H1 (cell line): ENCODE results near the gene IRS1. TPM values are rescaled to one million over a fixed set of nuclear protein-coding genes. Genes with fewer than 3 reads are reported as not detected.

Experiments used
- CTCF ChIA-PET: fragments of 300-600 bp; sonication (Branson Sonifier 250); formaldehyde crosslinking; loops from one replicate; lab custom pipeline; 2021; ENCODE audit not compliant: partially characterized antibody; lab: Charles Lee
- POLR2A ChIA-PET: fragments of 300-600 bp; sonication (Branson Sonifier 250); formaldehyde crosslinking; loops from one replicate; lab custom pipeline; 2021; ENCODE audit warnings: inconsistent platforms; ENCODE audit not compliant: partially characterized antibody; lab: Charles Lee
- DNase-seq, 2 experiments: peaks; one replicate each; pipeline versions ENCODE4 v3.0.0 to v3.0.0-alpha.2; 2010 to 2022; ENCODE audit warnings: low spot score in 2 of 2, low read depth in 1 of 2, mixed read lengths in 1 of 2
- FAIRE-seq: peaks from 2 replicates; lab custom pipeline; 2011; peaks lifted over from hg19 to GRCh38; lab: Jason Lieb, UNC
- H2AFZ ChIP-seq: 2 replicates; pipeline ENCODE4 v1.8.1; 2012; ENCODE audit warnings: low read length, inconsistent platforms
- H2AK5ac ChIP-seq: 2 replicates; pipeline ENCODE4 v1.6.1; 2013; ENCODE audit warnings: low read depth, low read length
- H2BK120ac ChIP-seq: replicated peaks from 2 replicates; pipeline ENCODE3; 2013; ENCODE audit warnings: low read depth, low read length, inconsistent platforms
- H2BK12ac ChIP-seq: 2 replicates; pipeline ENCODE4 v1.6.1; 2013; ENCODE audit warnings: low read depth, low read length
- H2BK15ac ChIP-seq: 2 replicates; pipeline ENCODE4 v1.6.1; 2013; ENCODE audit warnings: low read length
- H2BK20ac ChIP-seq: 2 replicates; pipeline ENCODE4 v1.6.1; 2013; ENCODE audit warnings: low read length
- H2BK5ac ChIP-seq: 2 replicates; pipeline ENCODE4 v1.6.1; 2013; ENCODE audit warnings: low read depth, low read length
- H3K14ac ChIP-seq: 2 replicates; pipeline ENCODE4 v1.6.1; 2013; ENCODE audit warnings: inconsistent platforms; ENCODE audit not compliant: insufficient read length
- H3K18ac ChIP-seq: 2 replicates; pipeline ENCODE4 v1.6.1; 2013; ENCODE audit warnings: low read length; ENCODE audit errors: extremely low read depth
- H3K23ac ChIP-seq: 2 replicates; pipeline ENCODE4 v1.6.1; 2013; ENCODE audit warnings: inconsistent platforms; ENCODE audit not compliant: insufficient read length
- H3K23me2 ChIP-seq: 2 replicates; pipeline ENCODE4 v1.6.1; 2013; ENCODE audit warnings: low read depth, low read length
- H3K27ac ChIP-seq: 2 replicates; pipeline ENCODE4 v1.6.1; 2011; ENCODE audit warnings: low read depth, low read length, inconsistent platforms
- H3K27me3 ChIP-seq, 4 experiments: replicated peaks in 1 of 4; 1 replicate in 1 of 4; 2 replicates in 3 of 4; pipeline versions ENCODE4 v1.6.1 to v1.8.1; 2011 to 2013; ENCODE audit warnings: low read length in 3 of 4, mild to moderate bottlenecking in 3 of 4, inconsistent platforms in 2 of 4, mixed read lengths in 2 of 4, moderate library complexity in 1 of 4; ENCODE audit not compliant: control insufficient read depth in 3 of 4, insufficient read depth in 3 of 4; ENCODE audit errors: extremely low read depth in 1 of 4
- H3K36me3 ChIP-seq, 4 experiments: 2 replicates each; pipeline versions ENCODE4 v1.6.1 to v1.8.1; 2011 to 2013; ENCODE audit warnings: mild to moderate bottlenecking in 4 of 4, low read length in 3 of 4, moderate library complexity in 2 of 4, control low read depth in 1 of 4, inconsistent platforms in 1 of 4; ENCODE audit not compliant: insufficient read depth in 4 of 4, control insufficient read depth in 2 of 4
- H3K4ac ChIP-seq: replicated peaks from 2 replicates; pipeline ENCODE3; 2013; ENCODE audit warnings: low read length, low read depth, mixed read lengths, inconsistent platforms; ENCODE audit not compliant: insufficient read length
- H3K4me1 ChIP-seq, 4 experiments: replicated peaks in 1 of 4; 1 replicate in 1 of 4; 2 replicates in 3 of 4; pipeline versions ENCODE4 v1.6.1 to v1.8.1; 2011 to 2013; ENCODE audit warnings: low read length in 3 of 4, inconsistent platforms in 2 of 4, mixed read lengths in 1 of 4; ENCODE audit not compliant: insufficient read depth in 4 of 4, control insufficient read depth in 3 of 4
- H3K4me2 ChIP-seq, 2 experiments: 2 replicates each; pipeline versions ENCODE4 v1.6.1 to v1.8.1; 2011 to 2013; ENCODE audit warnings: low read depth in 2 of 2, low read length in 2 of 2, control low read depth in 1 of 2, inconsistent platforms in 1 of 2, mild to moderate bottlenecking in 1 of 2; ENCODE audit not compliant: insufficient read depth in 1 of 2
- H3K4me3 ChIP-seq, 4 experiments: fragments of 200-600, 300-600 bp in 1 of 4; sonication (generic), shearing (Covaris generic), sonication (Bioruptor Twin) in 1 of 4; 2 replicates each; pipeline versions ENCODE4 v1.5.1 to v1.8.1; 2011 to 2016; ENCODE audit warnings: low read length in 4 of 4, low read depth in 3 of 4, control low read depth in 2 of 4, inconsistent platforms in 2 of 4, mild to moderate bottlenecking in 2 of 4, mixed read lengths in 1 of 4, moderate library complexity in 1 of 4; ENCODE audit not compliant: insufficient read depth in 2 of 4; ENCODE audit errors: extremely low read depth in 1 of 4
- H3K56ac ChIP-seq: replicated peaks from 2 replicates; pipeline ENCODE3; 2013; ENCODE audit warnings: low read depth, mild to moderate bottlenecking, mixed read lengths, low read length, inconsistent platforms; ENCODE audit not compliant: insufficient read length
- H3K79me1 ChIP-seq: 2 replicates; pipeline ENCODE4 v1.6.1; 2013; ENCODE audit warnings: low read depth, low read length, control low read depth
- H3K79me2 ChIP-seq, 2 experiments: 2 replicates each; pipeline versions ENCODE4 v1.6.1 to v1.8.1; 2012 to 2013; ENCODE audit warnings: low read length in 2 of 2, mild to moderate bottlenecking in 2 of 2, inconsistent platforms in 1 of 2; ENCODE audit not compliant: insufficient read depth in 2 of 2, control insufficient read depth in 1 of 2
- H3K9ac ChIP-seq, 4 experiments: replicated peaks in 1 of 4; 1 replicate in 1 of 4; 2 replicates in 3 of 4; pipeline versions ENCODE4 v1.6.1 to v1.8.1; 2011 to 2013; ENCODE audit warnings: low read depth in 3 of 4, low read length in 3 of 4, control low read depth in 2 of 4, mild to moderate bottlenecking in 2 of 4, moderate library complexity in 2 of 4, inconsistent platforms in 1 of 4; ENCODE audit errors: extremely low read depth in 1 of 4
- H3K9me3 ChIP-seq, 2 experiments: 2 replicates each; pipeline versions ENCODE4 v1.6.1 to v1.8.1; 2012 to 2013; ENCODE audit warnings: mild to moderate bottlenecking in 2 of 2, moderate library complexity in 2 of 2, control low read depth in 1 of 2, inconsistent platforms in 1 of 2, low read depth in 1 of 2, low read length in 1 of 2, mixed read lengths in 1 of 2; ENCODE audit not compliant: insufficient read depth in 2 of 2
- H4K20me1 ChIP-seq, 2 experiments: replicated peaks in 1 of 2; 2 replicates each; pipeline versions ENCODE3 to v1.8.1; 2011 to 2013; ENCODE audit warnings: inconsistent platforms in 2 of 2, low read length in 2 of 2, mild to moderate bottlenecking in 1 of 2; ENCODE audit not compliant: insufficient read depth in 2 of 2, control insufficient read depth in 1 of 2
- H4K5ac ChIP-seq: 2 replicates; pipeline ENCODE4 v1.6.1; 2013; ENCODE audit warnings: low read length, low read depth, mixed read lengths, inconsistent platforms; ENCODE audit not compliant: insufficient read length
- H4K8ac ChIP-seq: 2 replicates; pipeline ENCODE4 v1.8.0; 2013; ENCODE audit warnings: mild to moderate bottlenecking, moderate library complexity, low read length, inconsistent platforms; ENCODE audit not compliant: insufficient read depth; ENCODE audit errors: extremely low read depth
- H4K91ac ChIP-seq: replicated peaks from 2 replicates; pipeline ENCODE3; 2013; ENCODE audit warnings: low read length, mixed read lengths, inconsistent platforms; ENCODE audit not compliant: insufficient read length
- ASH2L ChIP-seq: fragments of 200-600, 300-600 bp; sonication (generic); IDR thresholded peaks from one replicate; pipeline ENCODE4 v1.7.1; 2017; ENCODE audit warnings: low read length
- EGR1 ChIP-seq: IDR thresholded peaks from 2 replicates; pipeline ENCODE4 v1.6.1; 2011; ENCODE audit warnings: low read depth, low read length, borderline replicate concordance
- GTF2F1 ChIP-seq: IDR thresholded peaks from 2 replicates; pipeline ENCODE4 v1.6.1; 2012; ENCODE audit warnings: low read depth, low read length, improper control_type of control experiment, borderline replicate concordance
- HDAC2 ChIP-seq, 2 experiments: fragments of 300-600 bp in 1 of 2; sonication (generic) in 1 of 2; IDR thresholded peaks; 2 replicates each; pipeline ENCODE4 v1.6.1; 2011 to 2012; ENCODE audit warnings: low read depth in 2 of 2, low read length in 2 of 2, mild to moderate bottlenecking in 2 of 2, moderate library complexity in 2 of 2, borderline replicate concordance in 1 of 2, inconsistent platforms in 1 of 2
- SIN3A ChIP-seq, 2 experiments: IDR thresholded peaks in 1 of 2; conservative IDR thresholded peaks in 1 of 2; 2 replicates each; pipeline ENCODE4 v1.6.1; 2011 to 2012; ENCODE audit warnings: low read length in 2 of 2, improper control_type of control experiment in 1 of 2, low read depth in 1 of 2, mild to moderate bottlenecking in 1 of 2
- SP1 ChIP-seq: IDR thresholded peaks from 2 replicates; pipeline ENCODE4 v1.6.1; 2011; ENCODE audit warnings: low read depth, low read length
- TCF12 ChIP-seq: IDR thresholded peaks from 2 replicates; pipeline ENCODE4 v1.6.1; 2011; ENCODE audit warnings: low read depth, mild to moderate bottlenecking, low read length
- WGBS, 2 experiments: shearing (Covaris generic) in 1 of 2; methylation state at CpG; one replicate each; pipeline versions ENCODE4 v1.1.6 to v1.1.7; 2013 to 2015; ENCODE audit warnings: low lambda C conversion rate in 2 of 2, mixed read lengths in 2 of 2, inconsistent platforms in 1 of 2, low coverage in 1 of 2, missing lambda C conversion rate in 1 of 2; ENCODE audit not compliant: insufficient replicate concordance in 2 of 2, insufficient coverage in 1 of 2, insufficient read length in 1 of 2; ENCODE audit errors: extremely low coverage in 1 of 2, missing lambda C conversion rate in 1 of 2; 5-methylcytosine and 5-hydroxymethylcytosine counted together
- polyA plus RNA-seq, 7 experiments: library from polyadenylated mRNA; depleted of rRNA in 3 of 7; stranded (reverse) in 5 of 7; unstranded in 2 of 7; fragments of >200 nt in 5 of 7; fragments of 200-250 nt in 2 of 7; gene quantifications; 1 replicate in 5 of 7; 2 replicates in 1 of 7; 4 replicates in 1 of 7; pipeline versions ENCODE4 v1.2.1 to v1.2.3, GENCODE V29; 2011 to 2013; ENCODE audit warnings: missing spikeins in 2 of 7, mixed read lengths in 2 of 7
- total RNA-seq: library from RNA; stranded (reverse); fragmentation: NEBNext Ultra II Directional; extraction: Animal tissue kit (Norgen Biotek cat#: 25700); gene quantifications from 2 replicates; pipeline ENCODE4 v1.2.1, GENCODE V29; 2021
- TF ChIP-seq, protein P1 (sequence below), 3 experiments: IDR thresholded peaks; 1 replicate in 2 of 3; 2 replicates in 1 of 3; pipeline versions ENCODE4 v1.5.1 to v1.6.1; 2011; ENCODE audit warnings: low read length in 3 of 3, mild to moderate bottlenecking in 3 of 3, inconsistent platforms in 2 of 3, low read depth in 1 of 3, moderate library complexity in 1 of 3; ENCODE audit not compliant: insufficient read depth in 1 of 3; ENCODE audit errors: control extremely low read depth in 1 of 3

Gene IRS1
- total and polyA plus RNA-seq, 2 of the 8 experiments (the other 6 are each of a cell fraction or from before 2014, with no cell fraction given): 9.1 to 26.9 TPM

DNA sequence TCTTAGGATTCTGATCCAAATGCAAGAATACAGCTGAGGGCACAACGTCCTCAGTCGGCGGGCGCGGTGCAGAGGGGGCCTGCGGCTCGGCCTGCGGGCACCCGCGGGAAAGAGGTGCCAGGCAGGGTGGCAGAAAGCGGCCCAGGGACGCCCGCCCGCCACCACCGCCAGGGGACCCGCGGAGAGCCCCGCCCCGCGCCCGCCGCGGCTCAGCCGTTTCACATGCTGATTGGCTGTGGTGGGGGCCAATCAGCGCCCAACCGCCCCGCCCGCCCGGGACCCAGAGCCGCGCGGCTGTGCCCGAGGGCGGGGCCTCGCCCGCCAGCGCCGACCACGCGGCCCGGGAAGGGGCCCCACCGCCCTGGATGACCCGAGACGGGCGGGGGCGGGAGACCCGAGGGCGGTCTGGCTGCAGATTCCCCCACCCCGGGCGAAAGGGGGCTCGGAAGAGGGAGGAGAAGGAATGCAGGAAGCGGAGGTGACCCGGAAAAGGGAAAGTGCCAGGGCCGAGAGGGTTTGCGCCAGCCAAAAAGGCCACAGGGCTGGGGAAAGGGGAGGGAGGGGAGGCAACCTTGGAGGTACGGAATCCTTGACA lies 8.0 kb downstream of the IRS1 start:
- peak overlapping the region; percentile 97 for H4K8ac ChIP-seq
- H2BK20ac ChIP-seq: no peak overlapping the region
- peak overlapping the region; percentile 39 for H4K91ac ChIP-seq
- H3K14ac ChIP-seq: no peak overlapping the region
- peak overlapping the region; percentile 93; the same call in 1 of the 2 replicates for H3K18ac ChIP-seq
- peak overlapping the region; percentile 71 to 95 for H3K4me2 ChIP-seq
- peak overlapping the region in 3 of 4 experiments; percentile 69 to 81 (median 80); a peak in 6 of 7 replicates for H3K9ac ChIP-seq
- peak overlapping the region; percentile 34 to 59 (median 48) for H3K4me3 ChIP-seq
- FAIRE-seq (peak; percentile 28), DNase-seq (peak in 1 of 2 experiments; percentile 93)
- CTCF ChIA-PET: interaction anchor here (0.9 to 1.2 kb wide), 4 partner anchors 11 to 1122 kb away, joined by 3 to 5 read pairs (median 4); no protein-coding TSS in a partner anchor
- no peak overlapping the region for H2AK5ac ChIP-seq
- peak overlapping the region; percentile 91; the same call in 1 of the 2 replicates for H2BK12ac ChIP-seq
- H3K27ac ChIP-seq: peak overlapping the region; percentile 86
- H2BK5ac ChIP-seq: peak overlapping the region; percentile 90
- 0 out of 2 replicates have a peak, but pooled peaks cover 3% of the 10 kb centered on the region for H3K79me1 ChIP-seq
- H3K4ac ChIP-seq: no peak overlapping the region
- H3K4me1 ChIP-seq: peaks cover 10 to 22% (median 15%) of the 10 kb centered on the region in 4 experiments
- no peak overlapping the region for H3K23ac ChIP-seq
- H3K27me3 ChIP-seq: no peaks in the 10 kb centered on the region
- H2BK15ac ChIP-seq: no peak overlapping the region
- peaks cover 0 to 18% (median 3%) of the 10 kb centered on the region in 4 experiments; a peak in 3 of 8 replicates for H3K36me3 ChIP-seq
- no peak overlapping the region for H2BK120ac ChIP-seq
- peak overlapping the region; percentile 78 for H4K5ac ChIP-seq
- H2AFZ ChIP-seq: 0 out of 2 replicates have a peak overlapping the region, but pooled peaks have one; percentile 54
- peaks cover 0 to 86% of the 10 kb centered on the region in 2 experiments for H3K79me2 ChIP-seq
- no peaks in the 10 kb centered on the region for H3K9me3 ChIP-seq
- POLR2A ChIA-PET: interaction anchor here (0.9 to 1.2 kb wide), 3 partner anchors 8 to 44 kb away, joined by 4 to 5 read pairs (median 4); partner anchors contain the start of genes IRS1 and RHBDD1
- peaks cover 2 to 5% of the 10 kb centered on the region in 2 experiments for H4K20me1 ChIP-seq
- H3K56ac ChIP-seq: peak overlapping the region; percentile 70
- WGBS, 2 experiments: 1% methylated on average over 33 of the region's 56 CpGs; no CpG with 5 or more reads in 1 of the 2 experiments
- peaks cover 10% of the 10 kb centered on the region; the same call in 1 of the 2 replicates for H3K23me2 ChIP-seq
- TF ChIP-seq SIN3A (conservative IDR thresholded peaks at IDR 0.05 in 1 of 2, IDR thresholded peaks at IDR 0.05 in 1 of 2; ENCODE audit: low read depth in 1 of 2, low read length in 2 of 2) (no peak), EGR1 (peak; percentile 93), GTF2F1 (0 out of 2 replicates have a peak, but pooled peaks have one; percentile 17), TCF12 (peak; percentile 66; the same call in 1 of the 2 replicates), HDAC2 (IDR thresholded peaks at IDR 0.05; ENCODE audit: borderline replicate concordance in 1 of 2, low read depth in 2 of 2, low read length in 2 of 2) (no peak), SP1 (0 out of 2 replicates have a peak, but pooled peaks have one; percentile 24), ASH2L (peak; percentile 98)
- TF ChIP-seq, protein P1, sequence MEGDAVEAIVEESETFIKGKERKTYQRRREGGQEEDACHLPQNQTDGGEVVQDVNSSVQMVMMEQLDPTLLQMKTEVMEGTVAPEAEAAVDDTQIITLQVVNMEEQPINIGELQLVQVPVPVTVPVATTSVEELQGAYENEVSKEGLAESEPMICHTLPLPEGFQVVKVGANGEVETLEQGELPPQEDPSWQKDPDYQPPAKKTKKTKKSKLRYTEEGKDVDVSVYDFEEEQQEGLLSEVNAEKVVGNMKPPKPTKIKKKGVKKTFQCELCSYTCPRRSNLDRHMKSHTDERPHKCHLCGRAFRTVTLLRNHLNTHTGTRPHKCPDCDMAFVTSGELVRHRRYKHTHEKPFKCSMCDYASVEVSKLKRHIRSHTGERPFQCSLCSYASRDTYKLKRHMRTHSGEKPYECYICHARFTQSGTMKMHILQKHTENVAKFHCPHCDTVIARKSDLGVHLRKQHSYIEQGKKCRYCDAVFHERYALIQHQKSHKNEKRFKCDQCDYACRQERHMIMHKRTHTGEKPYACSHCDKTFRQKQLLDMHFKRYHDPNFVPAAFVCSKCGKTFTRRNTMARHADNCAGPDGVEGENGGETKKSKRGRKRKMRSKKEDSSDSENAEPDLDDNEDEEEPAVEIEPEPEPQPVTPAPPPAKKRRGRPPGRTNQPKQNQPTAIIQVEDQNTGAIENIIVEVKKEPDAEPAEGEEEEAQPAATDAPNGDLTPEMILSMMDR (IDR thresholded peaks at IDR 0.05; ENCODE audit: control extremely low read depth in 1 of 3, insufficient read depth in 1 of 3, low read depth in 1 of 3, low read length in 3 of 3): peak in 1 of 3 experiments; percentile 10; a peak in 1 of 4 replicates
